ENCODE measurements around the gene KCNK10. TPM values are rescaled to one million over a fixed set of nuclear protein-coding genes. Genes with fewer than 3 reads are reported as not detected.

KCNK10 gene
- total RNA-seq, 1 donor from 2014 or later = not detected

GRCh38 chr14:88322504-88323085 lies 474 bp downstream of the KCNK10 start:
- Histone ChIP-seq H3K27ac (ENCODE audit: low read depth, low read length) (no peak overlapping the region), H3K9me3 (ENCODE audit: control insufficient read depth in 3 of 3, low read length in 3 of 3) (no peaks in the 10 kb centered on the region), H3K36me3 (ENCODE audit: control insufficient read depth in 3 of 3, insufficient read depth in 3 of 3, low read length in 3 of 3) (no peaks in the 10 kb centered on the region), H3K27me3 (ENCODE audit: control insufficient read depth in 3 of 3, insufficient read depth in 3 of 3, low read length in 3 of 3) (peaks cover 59 to 67% (median 66%) of the 10 kb centered on the region in 3 donors), H3K9ac (ENCODE audit: low read depth in 1 of 3, low read length in 3 of 3) (no peak overlapping the region), H3K4me3 (ENCODE audit: low read length in 3 of 3) (peak overlapping the region in 2 of 3 donors; percentile 29 to 38), H3K4me1 (ENCODE audit: control insufficient read depth in 3 of 3, insufficient read depth in 3 of 3, low read length in 3 of 3) (peaks cover 2 to 6% (median 2%) of the 10 kb centered on the region in 3 donors)

GRCh38 chr14:88321692-88322503 lies 1.2 kb downstream of the KCNK10 start:
- Histone ChIP-seq H3K27me3 (ENCODE audit: control insufficient read depth in 3 of 3, insufficient read depth in 3 of 3, low read length in 3 of 3) (peaks cover 56 to 62% (median 62%) of the 10 kb centered on the region in 3 donors), H3K36me3 (ENCODE audit: control insufficient read depth in 3 of 3, insufficient read depth in 3 of 3, low read length in 3 of 3) (no peaks in the 10 kb centered on the region), H3K9me3 (ENCODE audit: control insufficient read depth in 3 of 3, low read length in 3 of 3) (no peaks in the 10 kb centered on the region), H3K9ac (ENCODE audit: low read depth in 1 of 3, low read length in 3 of 3) (no peak overlapping the region), H3K27ac (ENCODE audit: low read depth, low read length) (no peak overlapping the region), H3K4me1 (ENCODE audit: control insufficient read depth in 3 of 3, insufficient read depth in 3 of 3, low read length in 3 of 3) (peaks cover 2 to 6% (median 2%) of the 10 kb centered on the region in 3 donors), H3K4me3 (ENCODE audit: low read length in 3 of 3) (peak overlapping the region in 2 of 3 donors; percentile 7 to 29)

- Histone ChIP-seq H3K4me1 (ENCODE audit: control insufficient read depth in 3 of 3, insufficient read depth in 3 of 3, low read length in 3 of 3) (peaks cover 0 to 6% (median 2%) of the 10 kb centered on the region in 3 donors), H3K27me3 (ENCODE audit: control insufficient read depth in 3 of 3, insufficient read depth in 3 of 3, low read length in 3 of 3) (peaks cover 25 to 35% (median 29%) of the 10 kb centered on the region in 3 donors), H3K9me3 (ENCODE audit: control insufficient read depth in 3 of 3, low read length in 3 of 3) (peaks cover 0 to 2% (median 0%) of the 10 kb centered on the region in 3 donors), H3K27ac (ENCODE audit: low read depth, low read length) (no peak overlapping the region), H3K9ac (ENCODE audit: low read depth in 1 of 3, low read length in 3 of 3) (no peak overlapping the region), H3K4me3 (ENCODE audit: low read length in 3 of 3) (no peak overlapping the region), H3K36me3 (ENCODE audit: control insufficient read depth in 3 of 3, insufficient read depth in 3 of 3, low read length in 3 of 3) (no peaks in the 10 kb centered on the region)
Measured at GRCh38 chr14:88318406-88318805, 4.7 kb downstream of the KCNK10 start.

GRCh38 chr14:88316521-88316920 lies 6.5 kb downstream of the KCNK10 start:
- Histone ChIP-seq H3K9me3 (ENCODE audit: control insufficient read depth in 3 of 3, low read length in 3 of 3) (peaks cover 0 to 5% (median 0%) of the 10 kb centered on the region in 3 donors), H3K27me3 (ENCODE audit: control insufficient read depth in 3 of 3, insufficient read depth in 3 of 3, low read length in 3 of 3) (peaks cover 9 to 20% (median 14%) of the 10 kb centered on the region in 3 donors), H3K36me3 (ENCODE audit: control insufficient read depth in 3 of 3, insufficient read depth in 3 of 3, low read length in 3 of 3) (no peaks in the 10 kb centered on the region), H3K9ac (ENCODE audit: low read depth in 1 of 3, low read length in 3 of 3) (no peak overlapping the region), H3K4me1 (ENCODE audit: control insufficient read depth in 3 of 3, insufficient read depth in 3 of 3, low read length in 3 of 3) (no peaks in the 10 kb centered on the region), H3K4me3 (ENCODE audit: low read length in 3 of 3) (no peak overlapping the region), H3K27ac (ENCODE audit: low read depth, low read length) (no peak overlapping the region)

GRCh38 chr14:88312257-88312656 lies 10.8 kb downstream of the KCNK10 start:
- H3K9ac ChIP-seq (ENCODE audit: low read depth in 1 of 3, low read length in 3 of 3) = no peak overlapping the region
- H3K36me3 ChIP-seq (ENCODE audit: control insufficient read depth in 3 of 3, insufficient read depth in 3 of 3, low read length in 3 of 3) = no peaks in the 10 kb centered on the region
- peaks cover 0 to 5% (median 0%) of the 10 kb centered on the region in 3 donors for H3K9me3 ChIP-seq (ENCODE audit: control insufficient read depth in 3 of 3, low read length in 3 of 3)
- no peak overlapping the region for H3K4me3 ChIP-seq (ENCODE audit: low read length in 3 of 3)
- H3K27ac ChIP-seq (ENCODE audit: low read depth, low read length) = no peak overlapping the region
- H3K27me3 ChIP-seq (ENCODE audit: control insufficient read depth in 3 of 3, insufficient read depth in 3 of 3, low read length in 3 of 3) = peaks cover 2 to 4% (median 3%) of the 10 kb centered on the region in 3 donors
- H3K4me1 ChIP-seq (ENCODE audit: control insufficient read depth in 3 of 3, insufficient read depth in 3 of 3, low read length in 3 of 3) = no peaks in the 10 kb centered on the region

- no peaks in the 10 kb centered on the region for H3K36me3 ChIP-seq (ENCODE audit: control insufficient read depth in 3 of 3, insufficient read depth in 3 of 3, low read length in 3 of 3)
- no peak overlapping the region for H3K27ac ChIP-seq (ENCODE audit: low read depth, low read length)
- peaks cover 2 to 4% (median 3%) of the 10 kb centered on the region in 3 donors for H3K27me3 ChIP-seq (ENCODE audit: control insufficient read depth in 3 of 3, insufficient read depth in 3 of 3, low read length in 3 of 3)
- H3K9ac ChIP-seq (ENCODE audit: low read depth in 1 of 3, low read length in 3 of 3) = no peak overlapping the region
- H3K9me3 ChIP-seq (ENCODE audit: control insufficient read depth in 3 of 3, low read length in 3 of 3) = peaks cover 0 to 5% (median 0%) of the 10 kb centered on the region in 3 donors
- no peak overlapping the region for H3K4me3 ChIP-seq (ENCODE audit: low read length in 3 of 3)
- H3K4me1 ChIP-seq (ENCODE audit: control insufficient read depth in 3 of 3, insufficient read depth in 3 of 3, low read length in 3 of 3) = no peaks in the 10 kb centered on the region
Measured at GRCh38 chr14:88311780-88312179, 11.3 kb downstream of the KCNK10 start.

GRCh38 chr14:88310449-88310848 lies 12.6 kb downstream of the KCNK10 start:
- Histone ChIP-seq H3K27ac (ENCODE audit: low read depth, low read length) (no peak overlapping the region), H3K36me3 (ENCODE audit: control insufficient read depth in 3 of 3, insufficient read depth in 3 of 3, low read length in 3 of 3) (no peaks in the 10 kb centered on the region), H3K9ac (ENCODE audit: low read depth in 1 of 3, low read length in 3 of 3) (no peak overlapping the region)

GRCh38 chr14:88310021-88310420 lies 13.0 kb downstream of the KCNK10 start:
- no peak overlapping the region for H3K4me3 ChIP-seq (ENCODE audit: low read length in 3 of 3)
- H3K27me3 ChIP-seq (ENCODE audit: control insufficient read depth in 3 of 3, insufficient read depth in 3 of 3, low read length in 3 of 3) = peaks cover 0 to 2% (median 0%) of the 10 kb centered on the region in 3 donors
- H3K9me3 ChIP-seq (ENCODE audit: control insufficient read depth in 3 of 3, low read length in 3 of 3) = peaks cover 0 to 5% (median 0%) of the 10 kb centered on the region in 3 donors
- H3K36me3 ChIP-seq (ENCODE audit: control insufficient read depth in 3 of 3, insufficient read depth in 3 of 3, low read length in 3 of 3) = no peaks in the 10 kb centered on the region
- H3K9ac ChIP-seq (ENCODE audit: low read depth in 1 of 3, low read length in 3 of 3) = no peak overlapping the region
- no peaks in the 10 kb centered on the region for H3K4me1 ChIP-seq (ENCODE audit: control insufficient read depth in 3 of 3, insufficient read depth in 3 of 3, low read length in 3 of 3)
- no peak overlapping the region for H3K27ac ChIP-seq (ENCODE audit: low read depth, low read length)

More at GRCh38 chr14:88310449-88310848, 12.6 kb downstream of the KCNK10 start:
- Histone ChIP-seq H3K27me3 (ENCODE audit: control insufficient read depth in 3 of 3, insufficient read depth in 3 of 3, low read length in 3 of 3) (peaks cover 0 to 2% (median 0%) of the 10 kb centered on the region in 3 donors), H3K4me3 (ENCODE audit: low read length in 3 of 3) (no peak overlapping the region), H3K4me1 (ENCODE audit: control insufficient read depth in 3 of 3, insufficient read depth in 3 of 3, low read length in 3 of 3) (no peaks in the 10 kb centered on the region), H3K9me3 (ENCODE audit: control insufficient read depth in 3 of 3, low read length in 3 of 3) (peaks cover 0 to 5% (median 0%) of the 10 kb centered on the region in 3 donors)

GRCh38 chr14:88305528-88306322 lies 17.3 kb downstream of the KCNK10 start:
- no peak overlapping the region for H3K4me3 ChIP-seq (ENCODE audit: low read length in 3 of 3)
- no peaks in the 10 kb centered on the region for H3K9me3 ChIP-seq (ENCODE audit: control insufficient read depth in 3 of 3, low read length in 3 of 3)
- no peak overlapping the region for H3K9ac ChIP-seq (ENCODE audit: low read depth in 1 of 3, low read length in 3 of 3)
- no peaks in the 10 kb centered on the region for H3K4me1 ChIP-seq (ENCODE audit: control insufficient read depth in 3 of 3, insufficient read depth in 3 of 3, low read length in 3 of 3)
- H3K36me3 ChIP-seq (ENCODE audit: control insufficient read depth in 3 of 3, insufficient read depth in 3 of 3, low read length in 3 of 3) = no peaks in the 10 kb centered on the region
- no peak overlapping the region for H3K27ac ChIP-seq (ENCODE audit: low read depth, low read length)
- peaks cover 0 to 2% (median 0%) of the 10 kb centered on the region in 3 donors for H3K27me3 ChIP-seq (ENCODE audit: control insufficient read depth in 3 of 3, insufficient read depth in 3 of 3, low read length in 3 of 3)

Data from skeletal muscle tissue (tissue), 4 donors.